ACHN (cell line): ENCODE data around the gene DLG1.
A peak's percentile ranks its signal among the peaks of the same experiment; 100 is the strongest.

ENCODE experiments used
- DNase-seq: peaks from one replicate; pipeline ENCODE4 v3.0.0-alpha.2; 2015
- in situ Hi-C: cut with HindIII; loops from 2 replicates; pipeline ENCODE4 v1.10.0; 2017; ENCODE audit warnings: low sequenced_read_pairs, low pct_ligation_motif_present, low pct_unique_long_range_greater_than_20kb

Gene DLG1

GRCh38 chr3:197296545-197296944 is 1.9 kb downstream of the DLG1 start:
- in situ Hi-C loops, result loop anchor here (25.0 kb wide), 1 partner anchor 166 kb away; no protein-coding TSS in a partner anchor
- no peak for DNase-seq

- no peak for DNase-seq
- in situ Hi-C loops, result loop anchor here (25.0 kb wide), 1 partner anchor 166 kb away; no protein-coding TSS in a partner anchor
Observed at GRCh38 chr3:197295871-197296270, 2.5 kb downstream of the DLG1 start.

- in situ Hi-C loops, result loop anchor here (25.0 kb wide), 1 partner anchor 169 kb away; no protein-coding TSS in a partner anchor
- no peak for DNase-seq
Observed at GRCh38 chr3:197293605-197294237, 4.7 kb downstream of the DLG1 start.

GRCh38 chr3:197292648-197293047 is 5.8 kb downstream of the DLG1 start:
- no peak for DNase-seq
- in situ Hi-C loops, result loop anchor here (25.0 kb wide), 1 partner anchor 170 kb away; no protein-coding TSS in a partner anchor

GRCh38 chr3:197292083-197292646 is 6.2 kb downstream of the DLG1 start:
- no peak for DNase-seq
- in situ Hi-C loops, result loop anchor here (25.0 kb wide), 1 partner anchor 170 kb away; no protein-coding TSS in a partner anchor

- DNase-seq, result no peak
- in situ Hi-C loops, result loop anchor here (25.0 kb wide), 1 partner anchor 173 kb away; no protein-coding TSS in a partner anchor
Observed at GRCh38 chr3:197289726-197290125, 8.7 kb downstream of the DLG1 start.

GRCh38 chr3:197286678-197287077 is 11.7 kb downstream of the DLG1 start:
- DNase-seq, result no peak
- in situ Hi-C loops, result loop anchor here (25.0 kb wide), 1 partner anchor 176 kb away; no protein-coding TSS in a partner anchor

GRCh38 chr3:197285557-197285956 is 12.9 kb downstream of the DLG1 start:
- no peak for DNase-seq
- in situ Hi-C loops, result loop anchor here (25.0 kb wide), 1 partner anchor 177 kb away; no protein-coding TSS in a partner anchor

- in situ Hi-C loops, result loop anchor here (25.0 kb wide), 1 partner anchor 179 kb away; no protein-coding TSS in a partner anchor
Observed at GRCh38 chr3:197283045-197283444, 15.4 kb downstream of the DLG1 start.

GRCh38 chr3:197281849-197282248 is 16.6 kb downstream of the DLG1 start:
- no peak for DNase-seq
- in situ Hi-C loops, result loop anchor here (25.0 kb wide), 1 partner anchor 180 kb away; no protein-coding TSS in a partner anchor

More at GRCh38 chr3:197283045-197283444, 15.4 kb downstream of the DLG1 start:
- no peak for DNase-seq

- no peak for DNase-seq
- in situ Hi-C loops, result loop anchor here (25.0 kb wide), 1 partner anchor 182 kb away; no protein-coding TSS in a partner anchor
Observed at GRCh38 chr3:197280156-197280555, 18.3 kb downstream of the DLG1 start.

GRCh38 chr3:197278933-197279332 is 19.5 kb downstream of the DLG1 start:
- in situ Hi-C loops, result loop anchor here (25.0 kb wide), 1 partner anchor 183 kb away; no protein-coding TSS in a partner anchor
- no peak for DNase-seq

GRCh38 chr3:197276808-197277207 is 21.6 kb downstream of the DLG1 start:
- in situ Hi-C loops, result loop anchor here (25.0 kb wide), 1 partner anchor 185 kb away; no protein-coding TSS in a partner anchor
- DNase-seq, result peak; percentile 31

- in situ Hi-C loops, result no loop called here
- no peak for DNase-seq
Observed at GRCh38 chr3:197270558-197271317, 27.7 kb downstream of the DLG1 start.

GRCh38 chr3:197269024-197269423 is 29.4 kb downstream of the DLG1 start:
- DNase-seq, result no peak
- in situ Hi-C loops, result no loop called here

- in situ Hi-C loops, result no loop called here
- DNase-seq, result no peak
Observed at GRCh38 chr3:197268294-197268693, 30.1 kb downstream of the DLG1 start.

GRCh38 chr3:197266331-197266730 is 32.1 kb downstream of the DLG1 start:
- DNase-seq, result no peak
- in situ Hi-C loops, result no loop called here

GRCh38 chr3:197262709-197263108 is 35.7 kb downstream of the DLG1 start:
- in situ Hi-C loops, result no loop called here
- no peak for DNase-seq

- no peak for DNase-seq
- in situ Hi-C loops, result no loop called here
Observed at GRCh38 chr3:197261164-197261509, 37.3 kb downstream of the DLG1 start.
